ENCODE data around the gene PLA2G4A. TPM values are rescaled to one million over a fixed set of nuclear protein-coding genes. Genes with fewer than 3 reads are reported as not detected.

Gene PLA2G4A
- total RNA-seq, 1 donor from 2014 or later = not detected

GRCh38 chr1:186838380-186839040 lies 9.8 kb downstream of the PLA2G4A start:
- Mint-ChIP-seq H3K9me3 (no peaks in the 10 kb centered on the region), H3K4me3 (no peak overlapping the region), H3K27ac (no peak overlapping the region), H3K4me1 (no peaks in the 10 kb centered on the region), H3K27me3 (peaks cover 2% of the 10 kb centered on the region), H3K36me3 (ENCODE audit: low read depth) (no peaks in the 10 kb centered on the region)
- POLR2A ChIA-PET = no interaction called here
- intact Hi-C loops (cut with micrococcal nuclease) = no loop called here
- no peak for ATAC-seq (ENCODE audit: low read depth)
- CTCF ChIA-PET = no interaction called here
- TF ChIP-seq CTCF (IDR thresholded peaks at IDR 0.05) = no peak
- DNase-seq = no peak

GRCh38 chr1:186839041-186839400 lies 10.3 kb downstream of the PLA2G4A start:
- no peak for DNase-seq
- Mint-ChIP-seq H3K36me3 (ENCODE audit: low read depth) (no peaks in the 10 kb centered on the region), H3K4me1 (no peaks in the 10 kb centered on the region), H3K27ac (no peak overlapping the region), H3K9me3 (no peaks in the 10 kb centered on the region), H3K27me3 (no peaks in the 10 kb centered on the region), H3K4me3 (no peak overlapping the region)
- POLR2A ChIA-PET = no interaction called here
- ATAC-seq (ENCODE audit: low read depth) = no peak
- intact Hi-C loops (cut with micrococcal nuclease) = no loop called here
- TF ChIP-seq CTCF (IDR thresholded peaks at IDR 0.05) = no peak
- CTCF ChIA-PET = no interaction called here

GRCh38 chr1:186841599-186841998 lies 12.8 kb downstream of the PLA2G4A start:
- H3K9me3 Mint-ChIP-seq = no peaks in the 10 kb centered on the region
- ATAC-seq (ENCODE audit: low read depth) (no peak), DNase-seq (no peak)
- intact Hi-C loops (cut with micrococcal nuclease) = no loop called here
- H3K4me1 Mint-ChIP-seq = no peaks in the 10 kb centered on the region
- ChIA-PET POLR2A (no interaction called here), CTCF (no interaction called here)
- no peak for TF ChIP-seq CTCF (IDR thresholded peaks at IDR 0.05)
- H3K27me3 Mint-ChIP-seq = no peaks in the 10 kb centered on the region
- no peaks in the 10 kb centered on the region for H3K36me3 Mint-ChIP-seq (ENCODE audit: low read depth)
- H3K4me3 Mint-ChIP-seq = no peak overlapping the region
- H3K27ac Mint-ChIP-seq = no peak overlapping the region

- CTCF ChIA-PET = no interaction called here
- H3K9me3 Mint-ChIP-seq = no peaks in the 10 kb centered on the region
- no peak for ATAC-seq (ENCODE audit: low read depth)
- H3K4me1 Mint-ChIP-seq = no peaks in the 10 kb centered on the region
- no peaks in the 10 kb centered on the region for H3K36me3 Mint-ChIP-seq (ENCODE audit: low read depth)
- no peak overlapping the region for H3K27ac Mint-ChIP-seq
- no peak overlapping the region for H3K4me3 Mint-ChIP-seq
- intact Hi-C loops (cut with micrococcal nuclease) = no loop called here
- DNase-seq = no peak
- H3K27me3 Mint-ChIP-seq = no peaks in the 10 kb centered on the region
- POLR2A ChIA-PET = no interaction called here
- no peak for TF ChIP-seq CTCF (IDR thresholded peaks at IDR 0.05)
Measured at GRCh38 chr1:186842547-186842946, 13.8 kb downstream of the PLA2G4A start.

GRCh38 chr1:186843226-186843625 lies 14.5 kb downstream of the PLA2G4A start:
- H3K4me3 Mint-ChIP-seq = no peak overlapping the region
- no peaks in the 10 kb centered on the region for H3K9me3 Mint-ChIP-seq
- no peaks in the 10 kb centered on the region for H3K4me1 Mint-ChIP-seq
- ChIA-PET POLR2A (no interaction called here), CTCF (no interaction called here)
- no peaks in the 10 kb centered on the region for H3K36me3 Mint-ChIP-seq (ENCODE audit: low read depth)
- intact Hi-C loops (cut with micrococcal nuclease) = no loop called here
- no peak overlapping the region for H3K27ac Mint-ChIP-seq
- no peak for ATAC-seq (ENCODE audit: low read depth)
- TF ChIP-seq CTCF (IDR thresholded peaks at IDR 0.05) = no peak
- no peak for DNase-seq
- H3K27me3 Mint-ChIP-seq = no peaks in the 10 kb centered on the region

All from activated B cell treated with CpG ODN at 0.5 μM for 24 hours (primary cell).